SK-N-SH treated with all-trans-retinoic acid at 6 μM for 48 hours (cell line): ENCODE results near the gene TNFRSF13B.

Experiments used
- GLIS3 ChIP-seq: fragments of 250-450 bp; sonication (Bioruptor Pico); IDR thresholded peaks from 2 replicates; pipeline ENCODE4 v1.5.0; 2020; ENCODE audit warnings: mild to moderate bottlenecking, moderate library complexity
- PPARA ChIP-seq: fragments of 250-450 bp; sonication (Bioruptor Pico); IDR thresholded peaks from 2 replicates; pipeline ENCODE4 v1.5.0; 2020; ENCODE audit warnings: mild to moderate bottlenecking, borderline replicate concordance
- RARB ChIP-seq: fragments of 250-450 bp; sonication (Bioruptor Pico); IDR thresholded peaks from 2 replicates; pipeline ENCODE4 v1.8.0; 2021; ENCODE audit warnings: mild to moderate bottlenecking, moderate library complexity
- TCF4 ChIP-seq: fragments of 250-450 bp; sonication (Bioruptor Pico); IDR thresholded peaks from 2 replicates; pipeline ENCODE4 v1.8.0; 2021; ENCODE audit warnings: mild to moderate bottlenecking, moderate library complexity, borderline replicate concordance
- TF ChIP-seq, protein P1 (sequence below): fragments of 250-450 bp; sonication (Bioruptor Pico); IDR thresholded peaks from 2 replicates; pipeline ENCODE4 v1.5.0; 2020; ENCODE audit warnings: mild to moderate bottlenecking, moderate library complexity
- TF ChIP-seq, protein P2 (sequence below): fragments of 250-450 bp; sonication (Bioruptor Pico); IDR thresholded peaks from 2 replicates; pipeline ENCODE4 v1.5.1; 2020; ENCODE audit warnings: low read depth, mild to moderate bottlenecking, moderate library complexity
- TF ChIP-seq, protein P3 (sequence below): fragments of 250-450 bp; sonication (Bioruptor Pico); IDR thresholded peaks from 2 replicates; pipeline ENCODE4 v1.8.0; 2021; ENCODE audit warnings: low read depth, mild to moderate bottlenecking, moderate library complexity, borderline replicate concordance
- TF ChIP-seq, protein P4 (sequence below): fragments of 250-450 bp; sonication (Bioruptor Pico); IDR thresholded peaks from 2 replicates; pipeline ENCODE4 v1.8.0; 2020; ENCODE audit warnings: mild to moderate bottlenecking, moderate library complexity, borderline replicate concordance

DNA sequence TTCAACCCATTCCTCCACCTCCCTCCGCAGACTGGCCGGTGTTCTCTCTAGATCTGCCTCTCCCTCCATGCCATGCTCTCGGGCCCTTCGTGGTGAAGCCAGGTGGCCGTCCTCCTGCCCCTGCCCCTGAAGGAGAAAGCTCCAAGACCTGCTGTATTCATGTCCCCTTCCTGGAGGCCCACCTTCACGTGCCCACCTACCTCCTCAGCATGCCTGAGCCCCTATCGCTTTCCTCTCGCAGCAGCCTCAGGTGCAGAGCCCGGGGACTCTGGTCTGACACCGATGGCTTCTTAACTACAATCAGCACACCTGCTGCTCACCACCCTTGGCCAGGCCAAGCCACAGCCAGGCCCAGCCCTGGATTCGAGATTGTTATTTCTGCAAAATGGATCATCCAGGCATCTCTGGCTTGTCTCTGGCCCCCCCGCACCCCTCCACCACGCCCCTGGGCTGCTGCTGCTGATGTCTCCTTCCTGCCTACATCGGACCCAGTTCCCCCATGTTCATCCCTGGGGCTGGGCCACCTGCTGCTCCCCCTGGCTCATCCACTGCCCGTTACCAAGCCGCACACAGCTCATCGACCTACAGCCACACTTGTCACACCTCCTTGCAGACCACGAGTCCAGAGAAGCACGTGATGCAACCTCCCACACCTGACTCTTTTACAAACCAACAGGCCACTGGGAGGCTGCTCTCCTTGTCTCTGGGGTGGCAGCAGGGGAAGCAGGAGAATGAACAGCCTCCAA, 32.5 kb upstream of the TNFRSF13B start:
- TF ChIP-seq TCF4 (no peak), RARB (no peak), GLIS3 (no peak), PPARA (no peak)
- TF ChIP-seq, protein P1, sequence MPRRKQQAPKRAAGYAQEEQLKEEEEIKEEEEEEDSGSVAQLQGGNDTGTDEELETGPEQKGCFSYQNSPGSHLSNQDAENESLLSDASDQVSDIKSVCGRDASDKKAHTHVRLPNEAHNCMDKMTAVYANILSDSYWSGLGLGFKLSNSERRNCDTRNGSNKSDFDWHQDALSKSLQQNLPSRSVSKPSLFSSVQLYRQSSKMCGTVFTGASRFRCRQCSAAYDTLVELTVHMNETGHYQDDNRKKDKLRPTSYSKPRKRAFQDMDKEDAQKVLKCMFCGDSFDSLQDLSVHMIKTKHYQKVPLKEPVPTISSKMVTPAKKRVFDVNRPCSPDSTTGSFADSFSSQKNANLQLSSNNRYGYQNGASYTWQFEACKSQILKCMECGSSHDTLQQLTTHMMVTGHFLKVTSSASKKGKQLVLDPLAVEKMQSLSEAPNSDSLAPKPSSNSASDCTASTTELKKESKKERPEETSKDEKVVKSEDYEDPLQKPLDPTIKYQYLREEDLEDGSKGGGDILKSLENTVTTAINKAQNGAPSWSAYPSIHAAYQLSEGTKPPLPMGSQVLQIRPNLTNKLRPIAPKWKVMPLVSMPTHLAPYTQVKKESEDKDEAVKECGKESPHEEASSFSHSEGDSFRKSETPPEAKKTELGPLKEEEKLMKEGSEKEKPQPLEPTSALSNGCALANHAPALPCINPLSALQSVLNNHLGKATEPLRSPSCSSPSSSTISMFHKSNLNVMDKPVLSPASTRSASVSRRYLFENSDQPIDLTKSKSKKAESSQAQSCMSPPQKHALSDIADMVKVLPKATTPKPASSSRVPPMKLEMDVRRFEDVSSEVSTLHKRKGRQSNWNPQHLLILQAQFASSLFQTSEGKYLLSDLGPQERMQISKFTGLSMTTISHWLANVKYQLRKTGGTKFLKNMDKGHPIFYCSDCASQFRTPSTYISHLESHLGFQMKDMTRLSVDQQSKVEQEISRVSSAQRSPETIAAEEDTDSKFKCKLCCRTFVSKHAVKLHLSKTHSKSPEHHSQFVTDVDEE (CRISPR knock-in tag): no peak
- TF ChIP-seq, protein P2, sequence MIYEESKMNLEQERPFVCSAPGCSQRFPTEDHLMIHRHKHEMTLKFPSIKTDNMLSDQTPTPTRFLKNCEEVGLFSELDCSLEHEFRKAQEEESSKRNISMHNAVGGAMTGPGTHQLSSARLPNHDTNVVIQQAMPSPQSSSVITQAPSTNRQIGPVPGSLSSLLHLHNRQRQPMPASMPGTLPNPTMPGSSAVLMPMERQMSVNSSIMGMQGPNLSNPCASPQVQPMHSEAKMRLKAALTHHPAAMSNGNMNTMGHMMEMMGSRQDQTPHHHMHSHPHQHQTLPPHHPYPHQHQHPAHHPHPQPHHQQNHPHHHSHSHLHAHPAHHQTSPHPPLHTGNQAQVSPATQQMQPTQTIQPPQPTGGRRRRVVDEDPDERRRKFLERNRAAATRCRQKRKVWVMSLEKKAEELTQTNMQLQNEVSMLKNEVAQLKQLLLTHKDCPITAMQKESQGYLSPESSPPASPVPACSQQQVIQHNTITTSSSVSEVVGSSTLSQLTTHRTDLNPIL: no peak
- TF ChIP-seq, protein P3, sequence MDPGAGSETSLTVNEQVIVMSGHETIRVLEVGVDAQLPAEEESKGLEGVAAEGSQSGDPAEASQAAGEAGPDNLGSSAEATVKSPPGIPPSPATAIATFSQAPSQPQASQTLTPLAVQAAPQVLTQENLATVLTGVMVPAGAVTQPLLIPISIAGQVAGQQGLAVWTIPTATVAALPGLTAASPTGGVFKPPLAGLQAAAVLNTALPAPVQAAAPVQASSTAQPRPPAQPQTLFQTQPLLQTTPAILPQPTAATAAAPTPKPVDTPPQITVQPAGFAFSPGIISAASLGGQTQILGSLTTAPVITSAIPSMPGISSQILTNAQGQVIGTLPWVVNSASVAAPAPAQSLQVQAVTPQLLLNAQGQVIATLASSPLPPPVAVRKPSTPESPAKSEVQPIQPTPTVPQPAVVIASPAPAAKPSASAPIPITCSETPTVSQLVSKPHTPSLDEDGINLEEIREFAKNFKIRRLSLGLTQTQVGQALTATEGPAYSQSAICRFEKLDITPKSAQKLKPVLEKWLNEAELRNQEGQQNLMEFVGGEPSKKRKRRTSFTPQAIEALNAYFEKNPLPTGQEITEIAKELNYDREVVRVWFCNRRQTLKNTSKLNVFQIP (CRISPR knock-in tag): no peak
- TF ChIP-seq, protein P4, sequence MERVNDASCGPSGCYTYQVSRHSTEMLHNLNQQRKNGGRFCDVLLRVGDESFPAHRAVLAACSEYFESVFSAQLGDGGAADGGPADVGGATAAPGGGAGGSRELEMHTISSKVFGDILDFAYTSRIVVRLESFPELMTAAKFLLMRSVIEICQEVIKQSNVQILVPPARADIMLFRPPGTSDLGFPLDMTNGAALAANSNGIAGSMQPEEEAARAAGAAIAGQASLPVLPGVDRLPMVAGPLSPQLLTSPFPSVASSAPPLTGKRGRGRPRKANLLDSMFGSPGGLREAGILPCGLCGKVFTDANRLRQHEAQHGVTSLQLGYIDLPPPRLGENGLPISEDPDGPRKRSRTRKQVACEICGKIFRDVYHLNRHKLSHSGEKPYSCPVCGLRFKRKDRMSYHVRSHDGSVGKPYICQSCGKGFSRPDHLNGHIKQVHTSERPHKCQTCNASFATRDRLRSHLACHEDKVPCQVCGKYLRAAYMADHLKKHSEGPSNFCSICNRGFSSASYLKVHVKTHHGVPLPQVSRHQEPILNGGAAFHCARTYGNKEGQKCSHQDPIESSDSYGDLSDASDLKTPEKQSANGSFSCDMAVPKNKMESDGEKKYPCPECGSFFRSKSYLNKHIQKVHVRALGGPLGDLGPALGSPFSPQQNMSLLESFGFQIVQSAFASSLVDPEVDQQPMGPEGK (CRISPR knock-in tag): no peak
